ENCODE data around the gene ADPRM. TPM values are rescaled to one million over a fixed set of nuclear protein-coding genes. Genes with fewer than 3 reads are reported as not detected.

The ADPRM gene
- total RNA-seq, 1 experiment from 2014 or later: 7.4 TPM

GRCh38 chr17:10657879-10658278 lies 39.5 kb upstream of the ADPRM start:
- no peaks in the 10 kb centered on the region for H3K27me3 Mint-ChIP-seq (ENCODE audit: low read depth)
- H3K27ac Mint-ChIP-seq: no peak overlapping the region
- ChIA-PET POLR2A (interaction anchor here (0.6 kb wide), 1 partner anchor 352 kb away, joined by 3 read pairs; no protein-coding TSS in a partner anchor), CTCF (interaction anchor here (1.7 to 3.5 kb wide), 2 partner anchors 11 to 23 kb away, joined by 8 to 23 read pairs; no protein-coding TSS in a partner anchor)
- H3K4me1 Mint-ChIP-seq: no peaks in the 10 kb centered on the region
- ATAC-seq (no peak), DNase-seq (ENCODE audit: low spot score) (no peak)
- no peak overlapping the region for H3K4me3 Mint-ChIP-seq
- no peaks in the 10 kb centered on the region for H3K9me3 Mint-ChIP-seq
- TF ChIP-seq ZNF121 (CRISPR knock-in tag; IDR thresholded peaks at IDR 0.05) (no peak), ZBTB43 (CRISPR knock-in tag; IDR thresholded peaks at IDR 0.05) (no peak), JAZF1 (CRISPR knock-in tag; IDR thresholded peaks at IDR 0.05) (no peak), CREM (CRISPR knock-in tag; IDR thresholded peaks at IDR 0.05) (no peak), NFE2L1 (CRISPR knock-in tag; IDR thresholded peaks at IDR 0.05) (no peak), IRF1 (CRISPR knock-in tag; IDR thresholded peaks at IDR 0.05) (no peak), ZNF532 (CRISPR knock-in tag; IDR thresholded peaks at IDR 0.05; ENCODE audit: borderline replicate concordance) (no peak), ZNF219 (CRISPR knock-in tag; IDR thresholded peaks at IDR 0.05; ENCODE audit: borderline replicate concordance) (no peak), GABPB1 (CRISPR knock-in tag; IDR thresholded peaks at IDR 0.05) (no peak), USF1 (CRISPR knock-in tag; IDR thresholded peaks at IDR 0.05) (no peak), ATF6 (CRISPR knock-in tag; IDR thresholded peaks at IDR 0.05) (no peak)
- no peaks in the 10 kb centered on the region for H3K36me3 Mint-ChIP-seq

- Mint-ChIP-seq H3K27ac (no peak overlapping the region), H3K27me3 (ENCODE audit: low read depth) (no peaks in the 10 kb centered on the region), H3K4me3 (no peak overlapping the region), H3K9me3 (no peaks in the 10 kb centered on the region), H3K4me1 (no peaks in the 10 kb centered on the region), H3K36me3 (no peaks in the 10 kb centered on the region)
- POLR2A ChIA-PET: no interaction called here
- DNase-seq (ENCODE audit: low spot score): no peak
- CTCF ChIA-PET: interaction anchor here (0.6 to 1.1 kb wide), 7 partner anchors 9 to 1120 kb away, joined by 3 to 9 read pairs (median 5); no protein-coding TSS in a partner anchor
- no peak for TF ChIP-seq RORB (CRISPR knock-in tag; IDR thresholded peaks at IDR 0.05)
- no peak for TF ChIP-seq USF1 (CRISPR knock-in tag; IDR thresholded peaks at IDR 0.05)
- TF ChIP-seq NR3C1 (CRISPR knock-in tag; conservative IDR thresholded peaks at IDR 0.05; ENCODE audit: low read depth): no peak
- no peak for TF ChIP-seq FOXP1 (CRISPR knock-in tag; IDR thresholded peaks at IDR 0.05; ENCODE audit: borderline replicate concordance)
- no peak for TF ChIP-seq AR (CRISPR knock-in tag; IDR thresholded peaks at IDR 0.05)
- no peak for ATAC-seq
These were observed 36.0 kb upstream of the ADPRM start for GRCh38 chr17:10661437-10661836.

Measured in WTC11 (cell line).